K562 (cell line): ENCODE results near the gene FAM227A. TPM values are rescaled to one million over a fixed set of nuclear protein-coding genes. Genes with fewer than 3 reads are reported as not detected.
A peak's percentile ranks its signal among the peaks of the same experiment; 100 is the strongest.

Source experiments
- CHD1 ChIP-seq: fragments of 200-600 bp; sonication (generic); IDR thresholded peaks from one replicate; pipeline ENCODE4 v1.6.1; 2012; ENCODE audit warnings: mild to moderate bottlenecking, moderate library complexity, low read length, inconsistent platforms
- CREM ChIP-seq: IDR thresholded peaks from 2 replicates; pipeline ENCODE4 v1.6.1; 2014; ENCODE audit warnings: antibody characterized with exemption, low read depth
- DMBX1 ChIP-seq: fragments of 250-450 bp; sonication (Bioruptor Pico); IDR thresholded peaks from 2 replicates; pipeline ENCODE4 v1.8.0; 2022; ENCODE audit warnings: inconsistent platforms, mild to moderate bottlenecking, moderate library complexity, borderline replicate concordance
- ERF ChIP-seq: fragments of 450-650 bp; formaldehyde crosslinking; IDR thresholded peaks from 2 replicates; pipeline ENCODE4 v1.4.0; 2020; ENCODE audit warnings: mild to moderate bottlenecking, mixed read lengths
- ETV5 ChIP-seq: sonication (generic); formaldehyde crosslinking; IDR thresholded peaks from 2 replicates; pipeline ENCODE4 v1.4.0; 2020; ENCODE audit warnings: low read depth, mild to moderate bottlenecking, missing genetic modification reagents
- GATA2 ChIP-seq: sonication (generic); formaldehyde crosslinking; IDR thresholded peaks from 2 replicates; pipeline ENCODE4 v1.4.0; 2020; ENCODE audit warnings: mild to moderate bottlenecking, missing genetic modification reagents
- ILF3 ChIP-seq: fragments of 450-650 bp; IDR thresholded peaks from 2 replicates; pipeline ENCODE4 v1.6.1; 2018; ENCODE audit warnings: antibody characterized with exemption, mild to moderate bottlenecking, moderate library complexity, borderline replicate concordance
- MYBL2 ChIP-seq, 2 experiments: fragments of 450-650 bp in 1 of 2; sonication (generic) in 1 of 2; formaldehyde crosslinking in 1 of 2; IDR thresholded peaks; 2 replicates each; pipeline versions ENCODE4 v1.6.1 to v1.8.1; 2017 to 2022; ENCODE audit warnings: borderline replicate concordance in 1 of 2, inconsistent platforms in 1 of 2, low read depth in 1 of 2, mild to moderate bottlenecking in 1 of 2, missing genetic modification reagents in 1 of 2, moderate library complexity in 1 of 2
- NCOA4 ChIP-seq: fragments of 450-650 bp; IDR thresholded peaks from 2 replicates; pipeline ENCODE4 v1.6.1; 2018; ENCODE audit warnings: mild to moderate bottlenecking; ENCODE audit not compliant: partially characterized antibody
- PCBP1 ChIP-seq: fragments of 200-400 bp; formaldehyde crosslinking; IDR thresholded peaks from 2 replicates; pipeline ENCODE4 v1.6.1; 2018; ENCODE audit warnings: mild to moderate bottlenecking, low read depth, low read length; ENCODE audit not compliant: poor library complexity, severe bottlenecking
- PREB ChIP-seq: sonication (generic); formaldehyde crosslinking; IDR thresholded peaks from 2 replicates; pipeline ENCODE4 v1.8.1; 2023; ENCODE audit warnings: mild to moderate bottlenecking, missing genetic modification reagents
- RBM25 ChIP-seq: fragments of 200-400 bp; formaldehyde crosslinking; IDR thresholded peaks from 2 replicates; pipeline ENCODE4 v1.6.1; 2018; ENCODE audit warnings: low read length, low read depth, moderate library complexity; ENCODE audit not compliant: severe bottlenecking
- SIN3B ChIP-seq: fragments of 450-650 bp; IDR thresholded peaks from 2 replicates; pipeline ENCODE4 v1.6.1; 2017; ENCODE audit warnings: low read depth, mild to moderate bottlenecking, moderate library complexity
- TFE3 ChIP-seq: fragments of 450-650 bp; formaldehyde crosslinking; IDR thresholded peaks from 2 replicates; pipeline ENCODE4 v1.4.0; 2020; ENCODE audit warnings: mild to moderate bottlenecking, mixed read lengths
- UBTF ChIP-seq, 2 experiments: IDR thresholded peaks; 2 replicates each; pipeline ENCODE4 v1.6.1; 2012; ENCODE audit warnings: improper control_type of control experiment in 2 of 2, low read depth in 2 of 2, low read length in 2 of 2, borderline replicate concordance in 1 of 2
- ZNF436 ChIP-seq: fragments of 250-450, 450-650 bp; sonication (Bioruptor Pico); formaldehyde crosslinking; IDR thresholded peaks from 2 replicates; pipeline ENCODE4 v1.7.0; 2020; ENCODE audit warnings: mild to moderate bottlenecking
- ZNF444 ChIP-seq: fragments of 250-450 bp; sonication (Bioruptor Pico); IDR thresholded peaks from 2 replicates; pipeline ENCODE4 v1.4.0; 2020; ENCODE audit warnings: mild to moderate bottlenecking, moderate library complexity
- ZNF57 ChIP-seq: fragments of 450-650 bp; formaldehyde crosslinking; IDR thresholded peaks from 2 replicates; pipeline ENCODE4 v1.4.0; 2020; ENCODE audit warnings: mild to moderate bottlenecking, moderate library complexity
- ZNF584 ChIP-seq: fragments of 200-800 bp; sonication (Bioruptor generic); IDR thresholded peaks from 2 replicates; pipeline ENCODE4 v1.6.1; 2016; ENCODE audit warnings: low read depth, mild to moderate bottlenecking, missing genetic modification characterization, missing compliant biosample characterization
- ZNF76 ChIP-seq: fragments of 250-450 bp; sonication (Bioruptor Pico); IDR thresholded peaks from 2 replicates; pipeline ENCODE4 v1.4.0; 2020; ENCODE audit warnings: mild to moderate bottlenecking, moderate library complexity, borderline replicate concordance
- ZNF766 ChIP-seq: fragments of 200-800 bp; sonication (Bioruptor generic); conservative IDR thresholded peaks from 2 replicates; pipeline ENCODE4 v1.6.1; 2016; ENCODE audit warnings: missing genetic modification characterization, missing compliant biosample characterization
- polyA plus RNA-seq, 8 experiments: library from polyadenylated mRNA; depleted of rRNA in 4 of 8; stranded (reverse) in 5 of 8; unstranded in 3 of 8; fragments of >200 nt; fragmentation: Nextera tagmentation in 2 of 8; fragmentation: Illumina TruSeq in 1 of 8; extraction: Ambion mirVana in 2 of 8; extraction: Trizol in 1 of 8; gene quantifications; 2 replicates each; pipeline versions ENCODE4 v1.2.1 to v1.2.3, GENCODE V29; 2011 to 2014; ENCODE audit warnings: inconsistent platforms in 1 of 8, missing spikeins in 1 of 8
- total RNA-seq, 7 experiments: library from RNA; depleted of rRNA in 6 of 7; stranded (reverse); fragments of >200 nt in 6 of 7; fragmentation: Illumina TruSeq in 2 of 7; extraction: Trizol in 2 of 7; gene quantifications; 2 replicates each; pipeline versions ENCODE4 v1.2.1 to v1.2.3, GENCODE V29; 2011 to 2021; ENCODE audit warnings: low replicate concordance in 1 of 7

Gene FAM227A
- total and polyA plus RNA-seq, 9 of the 15 experiments (the other 6 are each of a cell fraction or from before 2014, with no cell fraction given) = 0.10 to 2.2 (median 0.83) TPM

- TF ChIP-seq UBTF (IDR thresholded peaks at IDR 0.05; ENCODE audit: borderline replicate concordance in 1 of 2, low read depth in 2 of 2, low read length in 2 of 2) = 0 out of 4 replicates have a peak, but pooled peaks of 1 of the 2 experiments have one; percentile 46
- no peak for TF ChIP-seq ZNF766 (CRISPR knock-in tag)
- TF ChIP-seq ZNF436 (CRISPR knock-in tag) = no peak
- no peak for TF ChIP-seq ZNF444 (CRISPR knock-in tag)
- no peak for TF ChIP-seq ZNF57 (CRISPR knock-in tag)
- 0 out of 2 replicates have a peak, but pooled peaks have one; percentile 41 for TF ChIP-seq CREM
- no peak for TF ChIP-seq PCBP1
- TF ChIP-seq PREB (CRISPR knock-in tag) = no peak
- TF ChIP-seq ETV5 = no peak
- TF ChIP-seq NCOA4 = no peak
- no peak for TF ChIP-seq ZNF584 (CRISPR knock-in tag)
- TF ChIP-seq TFE3 (CRISPR knock-in tag) = no peak
- TF ChIP-seq GATA2 (CRISPR knock-in tag) = 0 out of 2 replicates have a peak, but pooled peaks have one; percentile 22
- TF ChIP-seq ZNF76 (CRISPR knock-in tag) = no peak
- no peak for TF ChIP-seq MYBL2 (IDR thresholded peaks at IDR 0.05; ENCODE audit: low read depth)
- no peak for TF ChIP-seq MYBL2 (CRISPR knock-in tag; IDR thresholded peaks at IDR 0.05; ENCODE audit: borderline replicate concordance)
- no peak for TF ChIP-seq RBM25
- no peak for TF ChIP-seq CHD1
- TF ChIP-seq ILF3 = no peak
- TF ChIP-seq DMBX1 = no peak
- no peak for TF ChIP-seq SIN3B
- TF ChIP-seq ERF (CRISPR knock-in tag) = no peak
Observed at GRCh38 chr22:38697425-38698089, 41.4 kb upstream of the FAM227A start (continued).
